Common myeloid progenitor, CD34-positive (primary cell): ENCODE measurements around the gene DEGS2.

Experiments used
- CTCF ChIA-PET: fragments of 350-600 bp; sonication (Branson Sonifier 250); formaldehyde crosslinking; loops from one replicate; lab custom pipeline; 2021; ENCODE audit warnings: antibody characterized with exemption; lab: Charles Lee
- POLR2A ChIA-PET: fragments of 350-600 bp; sonication (Branson Sonifier 250); formaldehyde crosslinking; loops from one replicate; lab custom pipeline; 2021; ENCODE audit warnings: antibody characterized with exemption; lab: Charles Lee
- DNase-seq, 3 donors: peaks; one replicate each; pipeline versions ENCODE4 v3.0.0 to v3.0.0-alpha.2; 2013
- H3K27ac ChIP-seq, 2 experiments: 1 replicate in 1 of 2; 2 replicates in 1 of 2; pipeline ENCODE4 v1.7.0; 2013; ENCODE audit warnings: inconsistent platforms in 2 of 2, low read length in 2 of 2, mild to moderate bottlenecking in 2 of 2, low read depth in 1 of 2, moderate library complexity in 1 of 2; ENCODE audit not compliant: severe bottlenecking in 2 of 2, insufficient read depth in 1 of 2, poor library complexity in 1 of 2
- H3K27me3 ChIP-seq, 5 experiments: replicated peaks in 2 of 5; 1 replicate in 3 of 5; 2 replicates in 2 of 5; pipeline versions ENCODE4 v1.6.1 to v1.7.0; 2013; ENCODE audit warnings: low read length in 4 of 5, mild to moderate bottlenecking in 2 of 5, moderate library complexity in 2 of 5, inconsistent platforms in 1 of 5; ENCODE audit not compliant: insufficient read depth in 5 of 5, control insufficient read depth in 4 of 5
- H3K36me3 ChIP-seq, 4 experiments: 1 replicate in 2 of 4; 2 replicates in 2 of 4; pipeline versions ENCODE4 v1.6.1 to v1.7.0; 2013; ENCODE audit warnings: low read length in 3 of 4, control low read depth in 1 of 4, mild to moderate bottlenecking in 1 of 4; ENCODE audit not compliant: control insufficient read depth in 4 of 4, insufficient read depth in 4 of 4
- H3K4me1 ChIP-seq, 4 experiments: 1 replicate in 3 of 4; 2 replicates in 1 of 4; pipeline versions ENCODE4 v1.6.1 to v1.7.1; 2013; ENCODE audit warnings: low read length in 3 of 4, mild to moderate bottlenecking in 3 of 4, control low read depth in 1 of 4, inconsistent platforms in 1 of 4, moderate library complexity in 1 of 4; ENCODE audit not compliant: control insufficient read depth in 4 of 4, insufficient read depth in 4 of 4; ENCODE audit errors: control extremely low read depth in 1 of 4
- H3K4me3 ChIP-seq, 7 experiments: 1 replicate in 4 of 7; 2 replicates in 3 of 7; pipeline versions ENCODE4 v1.5.1 to v1.7.0; 2013; ENCODE audit warnings: mild to moderate bottlenecking in 7 of 7, low read length in 6 of 7, moderate library complexity in 6 of 7, inconsistent platforms in 2 of 7, low read depth in 2 of 7, control low read depth in 1 of 7; ENCODE audit not compliant: insufficient read depth in 4 of 7, control insufficient read depth in 1 of 7; ENCODE audit errors: extremely low read depth in 1 of 7
- H3K9me3 ChIP-seq, 5 experiments: 1 replicate in 4 of 5; 2 replicates in 1 of 5; pipeline versions ENCODE4 v1.6.1 to v1.7.1; 2013; ENCODE audit warnings: low read length in 4 of 5, mild to moderate bottlenecking in 2 of 5, inconsistent platforms in 1 of 5, low read depth in 1 of 5, moderate library complexity in 1 of 5; ENCODE audit not compliant: control insufficient read depth in 4 of 5, insufficient read depth in 2 of 5; ENCODE audit errors: control extremely low read depth in 1 of 5
- WGBS: methylation state at CpG from one replicate; pipeline ENCODE4 v1.1.5; 2013; ENCODE audit not compliant: insufficient coverage; 5-methylcytosine and 5-hydroxymethylcytosine counted together

The DEGS2 gene

GRCh38 chr14:100202712-100203111, 43.3 kb upstream of the DEGS2 start:
- Histone ChIP-seq H3K9me3 (no peaks in the 10 kb centered on the region), H3K27me3 (no peaks in the 10 kb centered on the region), H3K4me3 (no peak overlapping the region), H3K27ac (no peak overlapping the region), H3K36me3 (no peaks in the 10 kb centered on the region), H3K4me1 (no peaks in the 10 kb centered on the region)
- WGBS: 0% methylated on average over 1 of the region's 4 CpGs
- DNase-seq: no peak
- CTCF ChIA-PET: interaction anchor here (0.9 to 2.1 kb wide), 4 partner anchors 9 to 46 kb away, joined by 3 to 8 read pairs (median 4); no protein-coding TSS in a partner anchor
- POLR2A ChIA-PET: no interaction called here

- Histone ChIP-seq H3K4me1 (no peaks in the 10 kb centered on the region), H3K4me3 (no peak overlapping the region), H3K36me3 (no peaks in the 10 kb centered on the region), H3K9me3 (no peaks in the 10 kb centered on the region), H3K27me3 (no peaks in the 10 kb centered on the region), H3K27ac (no peak overlapping the region)
- 80% methylated on average over 1 of the region's 5 CpGs for WGBS
- CTCF ChIA-PET: interaction anchor here (2.1 kb wide), 1 partner anchor 45 kb away, joined by 8 read pairs; no protein-coding TSS in a partner anchor
- DNase-seq: no peak
- POLR2A ChIA-PET: no interaction called here
Measured at GRCh38 chr14:100201701-100202100, 42.3 kb upstream of the DEGS2 start.

GRCh38 chr14:100200311-100200710, 40.9 kb upstream of the DEGS2 start:
- Histone ChIP-seq H3K4me1 (no peaks in the 10 kb centered on the region), H3K4me3 (no peak overlapping the region), H3K27ac (no peak overlapping the region), H3K36me3 (no peaks in the 10 kb centered on the region), H3K9me3 (no peaks in the 10 kb centered on the region), H3K27me3 (no peaks in the 10 kb centered on the region)
- ChIA-PET CTCF (interaction anchor here (0.7 kb wide), 1 partner anchor 88 kb away, joined by 3 read pairs; no protein-coding TSS in a partner anchor), POLR2A (no interaction called here)
- DNase-seq: no peak
- WGBS: no CpG with 5 or more reads among the region's 3 CpGs

- Histone ChIP-seq H3K27me3 (no peaks in the 10 kb centered on the region), H3K9me3 (no peaks in the 10 kb centered on the region), H3K27ac (no peak overlapping the region), H3K36me3 (no peaks in the 10 kb centered on the region), H3K4me3 (no peak overlapping the region), H3K4me1 (no peaks in the 10 kb centered on the region)
- no peak for DNase-seq
- CTCF ChIA-PET: interaction anchor here (0.6 to 1.1 kb wide), 4 partner anchors 12 to 87 kb away, joined by 3 read pairs; no protein-coding TSS in a partner anchor
- POLR2A ChIA-PET: interaction anchor here (0.9 kb wide), 1 partner anchor 131 kb away, joined by 3 read pairs; no protein-coding TSS in a partner anchor
- 100% methylated on average over 6 of the region's 8 CpGs for whole genome bisulfite sequencing
Measured at GRCh38 chr14:100199240-100199860, 39.9 kb upstream of the DEGS2 start.

GRCh38 chr14:100193417-100194357, 34.2 kb upstream of the DEGS2 start:
- Histone ChIP-seq H3K27me3 (no peaks in the 10 kb centered on the region), H3K9me3 (no peaks in the 10 kb centered on the region), H3K27ac (peak overlapping the region in 1 of 2 experiments; percentile 54), H3K4me3 (peak overlapping the region in 6 of 7 experiments; percentile 25 to 69 (median 52)), H3K4me1 (peaks cover 0 to 18% (median 14%) of the 10 kb centered on the region in 4 experiments), H3K36me3 (no peaks in the 10 kb centered on the region)
- DNase-seq: peak in 2 of 3 donors; percentile 31 to 35
- POLR2A ChIA-PET: interaction anchor here (0.7 to 2.6 kb wide), 5 partner anchors 31 to 88 kb away, joined by 3 to 10 read pairs (median 3); no protein-coding TSS in a partner anchor
- CTCF ChIA-PET: interaction anchor here (0.5 to 5.1 kb wide), 50 partner anchors 9 to 1748 kb away, joined by 3 to 61 read pairs (median 5); no protein-coding TSS in a partner anchor
- WGBS: 48% methylated on average over 6 of the region's 12 CpGs

- Histone ChIP-seq H3K4me3 (peak overlapping the region in 6 of 7 experiments; percentile 25 to 70 (median 52)), H3K4me1 (peaks cover 0 to 18% (median 14%) of the 10 kb centered on the region in 4 experiments), H3K27me3 (no peaks in the 10 kb centered on the region), H3K9me3 (no peaks in the 10 kb centered on the region), H3K36me3 (no peaks in the 10 kb centered on the region), H3K27ac (peak overlapping the region; percentile 54 to 77)
- peak; percentile 98 to 99 (median 99) for DNase-seq
- ChIA-PET CTCF (interaction anchor here (0.6 to 5.1 kb wide), 54 partner anchors 8 to 217 kb away, joined by 3 to 61 read pairs (median 5); no protein-coding TSS in a partner anchor), POLR2A (interaction anchor here (0.6 to 2.6 kb wide), 7 partner anchors 22 to 168 kb away, joined by 3 to 10 read pairs (median 3); no protein-coding TSS in a partner anchor)
- WGBS: under 1% methylated on average over 59 of the region's 62 CpGs
Measured at GRCh38 chr14:100192672-100193416, 33.4 kb upstream of the DEGS2 start.
